Activated CD4-positive, CD25-positive, alpha-beta regulatory T cell treated with anti-CD3 and anti-CD28 coated beads, Interleukin-2, amount 50 U/mL, for 16 hours (primary cell): ENCODE results near the gene MYB.
A peak's percentile ranks its signal among the peaks of the same experiment; 100 is the strongest.
"Not testable (repeated sequence)": the region's sequence is repeated elsewhere in the genome, so short reads cannot be mapped to it uniquely, and the experiment has no call there.

Experiments
- DNase-seq: peaks from one replicate; pipeline ENCODE4 v3.0.0-alpha.2; 2020; ENCODE audit warnings: low read depth, low spot score

MYB gene

DNA sequence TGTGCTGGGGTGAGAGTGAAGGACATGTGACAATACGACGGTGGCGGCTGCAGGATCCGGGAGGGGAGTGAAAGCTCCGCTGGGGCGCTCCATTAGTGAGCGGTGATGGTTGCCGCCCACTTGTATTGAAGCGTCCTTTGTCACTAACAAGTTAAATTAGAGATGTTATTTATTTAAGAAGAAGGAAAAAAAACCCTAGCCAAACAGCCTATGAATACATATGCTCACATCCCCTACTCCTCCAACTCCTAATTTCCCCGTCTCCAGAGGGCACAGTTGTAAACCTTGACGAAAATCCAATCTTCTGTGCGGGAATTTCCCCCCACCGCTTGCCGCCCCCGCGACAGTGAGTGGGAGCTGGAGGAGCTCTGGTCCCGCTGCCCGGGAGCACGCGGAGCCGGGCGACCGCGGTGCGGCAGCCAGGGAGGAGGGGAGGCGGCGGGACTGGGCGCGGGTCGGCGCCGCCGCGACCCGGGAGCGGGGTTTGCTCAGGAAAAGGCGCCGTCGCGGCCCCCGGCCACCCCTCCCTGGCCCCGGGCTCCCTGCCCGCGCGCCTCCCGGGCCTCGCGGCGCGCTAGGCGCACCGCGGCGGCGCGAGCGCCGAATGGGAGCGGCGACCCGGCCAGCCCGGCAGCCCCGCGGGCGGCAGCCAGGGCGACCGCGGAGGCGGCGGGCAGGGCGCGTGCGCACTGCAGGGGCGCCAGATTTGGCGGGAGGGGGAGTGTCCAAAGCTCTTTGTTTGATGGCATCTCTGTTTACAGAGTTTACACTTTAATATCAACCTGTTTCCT is at the start of gene MYB:
MYB (plus strand) TSS at position 767 of the 791 bp plus-strand sequence. CDS start 206 bp downstream, outside the sequence.
- DNase-seq, result peak; percentile 58

DNA sequence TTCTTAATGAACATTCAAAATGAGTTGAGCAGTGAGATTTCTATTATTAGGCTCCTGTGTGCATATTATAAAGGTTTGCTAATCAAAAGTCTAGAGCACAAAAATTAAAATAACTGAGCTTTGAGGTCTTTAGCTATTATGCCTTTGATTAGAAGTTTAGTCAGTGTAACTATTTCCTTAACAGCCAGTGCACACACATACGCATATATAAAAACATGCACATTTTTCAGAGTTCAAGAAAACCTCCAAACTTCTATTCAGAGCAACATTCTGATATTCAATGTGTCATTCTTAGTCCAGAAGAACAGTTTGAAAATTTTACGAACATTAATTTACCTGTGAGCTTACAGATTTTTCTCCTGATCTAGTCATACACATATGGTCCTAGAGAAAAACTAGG is 48.3 kb upstream of the MYB start:
- DNase-seq, result no peak

GRCh38 chr6:135135835-135136234 is 45.3 kb upstream of the MYB start:
- DNase-seq, result no peak

DNA sequence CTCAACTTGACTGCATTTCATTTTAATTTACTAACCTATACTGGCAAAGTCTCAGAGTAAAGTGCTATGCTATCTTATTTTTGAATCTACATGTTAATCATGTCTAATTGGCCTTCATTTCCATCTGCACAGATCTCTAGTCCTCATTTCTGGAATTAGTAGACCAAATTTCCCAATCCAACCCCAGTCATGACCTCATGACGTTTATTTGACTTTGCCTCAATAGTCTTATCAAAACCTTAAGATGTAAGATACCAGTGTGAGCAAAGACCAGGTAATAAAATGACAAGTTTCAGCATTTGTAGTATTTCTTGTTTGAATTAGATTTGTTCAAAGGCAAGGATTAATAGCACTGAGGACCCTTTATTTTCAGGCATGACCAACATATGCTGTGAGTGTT is 43.3 kb upstream of the MYB start:
- DNase-seq, result no peak

GRCh38 chr6:135141182-135141581 is 39.9 kb upstream of the MYB start:
- no peak for DNase-seq

DNA sequence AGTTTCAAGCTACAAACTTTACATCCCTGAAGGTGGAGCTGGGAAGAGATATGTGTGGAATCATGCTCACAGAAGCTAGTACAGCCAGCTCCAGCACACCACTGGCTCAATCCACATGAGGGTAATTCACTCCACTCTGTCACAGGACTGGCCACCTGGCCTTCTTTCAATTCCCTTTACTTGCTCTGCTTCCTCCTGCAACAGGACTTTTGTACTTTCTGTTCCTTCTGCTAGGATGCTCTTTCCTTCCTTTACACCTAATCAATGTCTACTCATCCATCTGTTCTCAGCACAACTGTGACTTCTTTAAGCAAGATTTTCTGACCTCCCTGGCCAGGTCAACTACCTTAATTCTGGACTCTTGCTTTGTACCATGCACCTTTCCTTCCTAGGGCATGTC is 39.4 kb upstream of the MYB start:
- no peak for DNase-seq

GRCh38 chr6:135142232-135142631 is 38.9 kb upstream of the MYB start:
- DNase-seq, result not testable (repeated sequence)

GRCh38 chr6:135144673-135145062 is 36.4 kb upstream of the MYB start:
- no peak for DNase-seq

DNA sequence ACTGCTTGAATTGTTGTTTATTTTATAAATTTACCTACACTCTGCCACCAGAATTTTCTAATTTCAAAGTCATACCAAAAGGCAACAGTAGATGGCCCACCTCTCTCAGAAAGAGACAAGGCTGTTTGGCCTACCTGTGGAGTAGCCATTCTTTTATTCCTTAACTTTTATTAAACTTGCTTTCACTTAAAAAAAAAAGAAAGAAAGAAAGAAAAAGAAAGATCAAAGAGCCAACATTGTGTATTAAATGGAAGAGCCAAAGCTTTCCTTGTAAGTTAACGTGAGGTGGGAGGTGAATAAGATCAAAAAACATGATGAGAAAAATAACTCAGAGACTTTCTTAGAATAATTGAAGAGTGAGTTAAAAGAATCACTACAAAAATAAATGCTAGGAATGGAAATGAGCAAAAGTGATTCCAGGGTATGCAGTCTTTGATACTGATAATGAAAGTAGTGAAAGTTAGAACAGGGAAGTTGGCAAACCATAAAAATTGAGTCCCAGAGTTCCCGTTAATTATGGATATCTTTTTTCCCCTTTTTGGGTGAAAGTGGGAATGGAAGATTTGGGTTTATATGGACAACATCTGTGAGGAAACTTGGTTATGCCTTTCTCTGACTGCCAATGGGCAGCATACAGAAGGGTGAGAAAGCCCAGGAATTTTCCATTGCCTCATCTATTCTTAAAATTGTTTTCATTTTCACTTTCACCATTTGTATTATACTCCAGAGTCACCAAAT is 35.9 kb upstream of the MYB start:
- DNase-seq, result no peak

DNA sequence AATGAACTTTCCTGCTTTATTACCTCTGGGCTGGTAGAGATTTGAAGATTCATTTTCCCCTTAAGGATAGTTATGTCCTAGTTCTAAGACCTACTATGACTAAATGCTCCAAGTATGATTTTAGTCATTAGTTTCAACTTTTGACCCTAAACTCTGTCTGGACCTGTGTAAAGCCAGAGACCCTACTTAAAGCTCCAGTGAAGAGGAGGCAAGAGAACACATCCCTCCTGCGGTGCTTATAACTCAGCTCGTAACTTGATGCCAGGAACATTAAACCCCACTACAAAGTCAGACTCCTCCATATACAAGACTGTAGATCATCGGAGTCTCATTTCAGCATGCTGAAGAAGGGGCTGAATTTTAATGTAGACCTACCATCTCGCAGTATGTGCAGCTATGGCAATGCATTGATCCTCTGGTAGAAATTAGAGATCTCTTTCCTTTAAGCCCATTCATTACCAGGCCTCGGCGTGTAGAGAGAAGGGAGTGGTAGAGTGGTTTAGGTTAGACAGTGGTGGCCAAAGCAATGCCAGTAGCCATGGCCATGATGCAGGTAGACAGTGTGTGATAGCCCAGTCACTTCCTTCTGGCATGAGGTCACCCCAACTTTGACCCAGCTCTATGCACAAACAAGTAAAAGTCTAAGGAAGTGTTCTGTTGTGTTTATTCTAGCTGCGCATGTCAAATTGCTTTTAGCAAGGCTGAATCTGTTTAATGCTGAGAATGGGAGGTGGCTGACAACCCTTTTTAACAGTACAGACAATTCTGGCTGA is 34.8 kb upstream of the MYB start:
- no peak for DNase-seq

- DNase-seq, result no peak
These were observed 33.2 kb upstream of the MYB start for GRCh38 chr6:135147637-135148592.

GRCh38 chr6:135148889-135149288 is 32.2 kb upstream of the MYB start:
- no peak for DNase-seq

DNA sequence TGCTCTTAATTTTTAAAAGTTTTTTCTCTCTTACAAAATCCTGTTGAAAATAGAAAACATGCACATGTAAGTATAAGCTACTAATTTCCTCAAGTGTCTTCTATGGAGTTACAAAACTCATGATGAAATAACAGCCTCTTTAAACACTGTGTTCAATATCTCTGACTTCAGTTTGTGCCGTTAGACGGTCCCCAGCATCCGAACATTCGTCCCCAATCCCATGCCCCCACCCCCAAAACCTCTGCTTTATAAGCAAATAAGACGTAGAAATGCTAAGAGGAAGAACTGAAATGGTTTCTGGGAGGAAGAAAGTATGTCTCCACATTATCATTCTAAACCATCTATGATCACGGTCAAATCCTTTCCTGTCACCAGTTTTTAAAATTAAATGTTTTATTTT is 31.7 kb upstream of the MYB start:
- no peak for DNase-seq

DNA sequence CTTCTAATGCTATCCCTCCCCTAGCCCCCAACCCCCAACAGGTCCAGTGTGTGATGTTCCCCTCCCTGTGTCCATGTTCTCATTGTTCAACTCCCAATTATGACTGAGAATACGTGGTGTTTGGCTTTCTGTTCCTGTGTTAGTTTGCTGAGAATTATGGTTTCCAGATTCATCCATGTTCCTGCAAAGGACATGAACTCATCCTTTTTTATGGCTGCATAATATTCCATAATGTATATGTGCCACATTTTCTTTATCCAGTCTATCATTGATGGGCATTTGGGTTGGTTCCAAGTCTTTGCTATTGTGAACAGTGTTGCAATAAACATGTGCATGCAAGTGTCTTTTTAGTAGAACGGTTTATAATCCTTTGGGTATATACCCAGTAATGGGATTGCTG is 30.6 kb upstream of the MYB start:
- DNase-seq, result not testable (repeated sequence)

GRCh38 chr6:135154125-135154524 is 27.0 kb upstream of the MYB start:
- DNase-seq, result not testable (repeated sequence)

- DNase-seq, result no peak
These were observed 22.7 kb upstream of the MYB start for GRCh38 chr6:135158397-135158796.

GRCh38 chr6:135159531-135159930 is 21.6 kb upstream of the MYB start:
- DNase-seq, result no peak

DNA sequence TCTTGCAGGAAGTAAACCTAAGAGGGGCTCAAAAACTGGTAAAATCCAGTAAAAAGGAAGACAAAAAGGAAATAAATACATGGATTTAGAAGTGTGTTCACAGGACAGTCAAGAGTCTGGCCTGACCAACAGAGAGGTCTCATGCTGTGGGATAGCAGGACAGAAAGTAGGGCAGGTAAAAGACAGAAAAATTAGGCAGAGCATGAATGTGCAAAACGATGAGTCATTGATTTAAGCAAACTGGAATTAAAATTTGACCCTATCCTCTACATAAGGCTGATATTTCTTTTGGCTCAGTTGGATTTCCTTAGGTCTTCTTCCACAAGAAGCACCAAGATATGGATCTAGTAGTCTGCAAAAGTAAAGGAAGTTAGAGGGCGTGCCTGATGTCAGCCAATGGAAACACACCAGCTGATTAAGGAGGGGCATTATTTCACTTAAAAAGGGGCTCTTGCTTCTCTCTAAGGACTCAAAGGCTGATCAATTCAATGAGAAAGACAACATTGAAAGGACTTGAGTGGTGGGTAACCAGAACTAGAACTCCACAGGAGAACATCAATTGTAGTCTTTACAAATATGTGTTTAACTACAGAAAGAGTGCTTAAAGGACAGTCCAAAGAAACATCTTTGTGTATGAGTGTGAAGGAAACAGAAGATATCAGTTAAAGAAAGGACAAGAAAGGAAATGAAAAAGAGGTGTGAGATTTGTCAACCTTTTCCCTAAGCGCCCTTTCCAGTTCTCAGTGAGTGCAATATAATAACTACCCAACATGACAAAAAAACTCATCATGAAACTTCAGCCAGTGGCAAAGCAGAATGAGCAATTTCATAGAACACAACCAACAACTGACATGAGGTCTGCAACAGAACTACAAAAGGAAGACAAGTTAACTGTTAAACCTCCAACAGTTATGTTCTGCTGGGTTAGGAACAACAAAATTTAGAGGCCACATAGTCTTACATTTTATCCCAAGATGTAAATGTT is 19.4 kb upstream of the MYB start:
- DNase-seq, result no peak

DNA sequence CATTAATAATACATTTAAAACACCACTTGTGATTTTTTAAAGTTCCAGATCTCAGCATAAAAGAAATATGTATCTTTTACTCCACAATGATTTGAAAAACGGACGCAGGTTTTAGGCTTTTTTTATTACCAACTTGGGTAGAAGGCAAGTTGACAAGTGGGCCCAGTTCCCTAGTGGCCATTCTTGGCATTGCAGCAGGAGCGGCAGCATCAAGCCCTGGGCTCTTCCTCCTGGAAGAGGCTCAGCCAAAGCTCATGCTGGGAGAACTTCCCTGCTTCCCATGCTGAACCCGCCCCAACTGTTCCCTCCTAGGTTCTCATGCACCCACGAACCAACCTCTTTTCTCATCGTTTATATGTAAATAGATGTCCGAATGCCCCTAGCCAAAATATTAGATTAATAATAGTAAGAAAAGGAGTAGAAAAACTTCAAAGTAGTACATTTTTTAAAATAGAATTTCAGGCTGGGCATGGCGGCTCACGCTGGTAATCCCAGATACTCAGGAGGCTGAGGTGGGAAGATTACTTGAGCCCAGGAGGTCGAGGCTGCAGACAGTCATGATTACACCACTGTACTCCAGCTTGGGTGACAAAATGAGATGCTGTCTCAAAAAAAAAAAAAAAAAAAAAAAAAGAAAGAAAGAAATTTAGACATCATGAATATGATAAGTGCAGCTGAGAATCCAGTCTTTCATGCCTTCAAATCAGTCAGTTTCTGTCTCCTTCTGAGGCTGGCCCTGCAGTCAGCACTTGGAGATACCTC is 18.2 kb upstream of the MYB start:
- no peak for DNase-seq
